ENCODE measurements around the gene PI4KA.

Gene PI4KA

GRCh38 chr22:20863366-20863765 is 4.8 kb upstream of the PI4KA start:
- Histone ChIP-seq H3K36me3 (ENCODE audit: insufficient read depth) (no peaks in the 10 kb centered on the region), H3K4me1 (ENCODE audit: low read depth, poor library complexity, severe bottlenecking) (peaks cover 7% of the 10 kb centered on the region), H4K20me1 (ENCODE audit: insufficient read depth) (no peaks in the 10 kb centered on the region), H3K9ac (no peak overlapping the region), H3K27me3 (ENCODE audit: insufficient read depth, low read depth) (no peaks in the 10 kb centered on the region), H3K4me2 (no peak overlapping the region), H3K27ac (no peak overlapping the region), H3K79me2 (ENCODE audit: insufficient read depth, low read depth) (peaks cover 7% of the 10 kb centered on the region; the same call in 1 of the 2 replicates), H2AFZ (ENCODE audit: low read depth) (no peak overlapping the region), H3K4me3 (IDR thresholded peaks at IDR 0.05; ENCODE audit: insufficient read depth, low read depth, low read length) (no peak overlapping the region)
- no peak for TF ChIP-seq CTCF (conservative IDR thresholded peaks at IDR 0.05; ENCODE audit: low read depth, low read length)

- Histone ChIP-seq H3K4me2 (no peak overlapping the region), H3K27me3 (ENCODE audit: insufficient read depth, low read depth) (no peaks in the 10 kb centered on the region), H3K27ac (no peak overlapping the region), H3K36me3 (ENCODE audit: insufficient read depth) (no peaks in the 10 kb centered on the region), H3K9ac (no peak overlapping the region), H3K4me1 (ENCODE audit: low read depth, poor library complexity, severe bottlenecking) (peaks cover 7% of the 10 kb centered on the region), H3K4me3 (IDR thresholded peaks at IDR 0.05; ENCODE audit: insufficient read depth, low read depth, low read length) (no peak overlapping the region), H4K20me1 (ENCODE audit: insufficient read depth) (peaks cover under 1% of the 10 kb centered on the region; the same call in 1 of the 2 replicates), H3K79me2 (ENCODE audit: insufficient read depth, low read depth) (peaks cover 12% of the 10 kb centered on the region), H2AFZ (ENCODE audit: low read depth) (no peak overlapping the region)
- TF ChIP-seq CTCF (conservative IDR thresholded peaks at IDR 0.05; ENCODE audit: low read depth, low read length), result no peak
Measured at GRCh38 chr22:20862540-20862939, 3.9 kb upstream of the PI4KA start.

- Histone ChIP-seq H3K4me2 (peak overlapping the region; percentile 91), H3K4me1 (ENCODE audit: low read depth, poor library complexity, severe bottlenecking) (peaks cover 18% of the 10 kb centered on the region), H4K20me1 (ENCODE audit: insufficient read depth) (peaks cover 5% of the 10 kb centered on the region; the same call in 1 of the 2 replicates), H3K27me3 (ENCODE audit: insufficient read depth, low read depth) (no peaks in the 10 kb centered on the region), H3K4me3 (IDR thresholded peaks at IDR 0.05; ENCODE audit: insufficient read depth, low read depth, low read length) (no peak overlapping the region), H3K79me2 (ENCODE audit: insufficient read depth, low read depth) (peaks cover 38% of the 10 kb centered on the region), H3K27ac (no peak overlapping the region), H2AFZ (ENCODE audit: low read depth) (peak overlapping the region; percentile 98), H3K9ac (peak overlapping the region; percentile 73; the same call in 1 of the 2 replicates), H3K36me3 (ENCODE audit: insufficient read depth) (no peaks in the 10 kb centered on the region)
- TF ChIP-seq CTCF (conservative IDR thresholded peaks at IDR 0.05; ENCODE audit: low read depth, low read length), result no peak
Measured at GRCh38 chr22:20859615-20860014, 1.0 kb upstream of the PI4KA start.

- Histone ChIP-seq H3K4me3 (IDR thresholded peaks at IDR 0.05; ENCODE audit: insufficient read depth, low read depth, low read length) (peak overlapping the region; percentile 34), H2AFZ (ENCODE audit: low read depth) (peak overlapping the region; percentile 78), H3K27me3 (ENCODE audit: insufficient read depth, low read depth) (no peaks in the 10 kb centered on the region), H3K9ac (peak overlapping the region; percentile 76; the same call in 1 of the 2 replicates), H4K20me1 (ENCODE audit: insufficient read depth) (peaks cover 5% of the 10 kb centered on the region; the same call in 1 of the 2 replicates), H3K79me2 (ENCODE audit: insufficient read depth, low read depth) (peaks cover 54% of the 10 kb centered on the region), H3K4me2 (peak overlapping the region; percentile 97), H3K4me1 (ENCODE audit: low read depth, poor library complexity, severe bottlenecking) (peaks cover 18% of the 10 kb centered on the region), H3K36me3 (ENCODE audit: insufficient read depth) (no peaks in the 10 kb centered on the region), H3K27ac (peak overlapping the region; percentile 50)
- TF ChIP-seq CTCF (conservative IDR thresholded peaks at IDR 0.05; ENCODE audit: low read depth, low read length), result no peak
Measured at GRCh38 chr22:20857838-20858614, 585 bp downstream of the PI4KA start.

All from KMS-11 (cell line).